ENCODE data around the gene GPR15LG. TPM values are rescaled to one million over a fixed set of nuclear protein-coding genes. Genes with fewer than 3 reads are reported as not detected.
A peak's percentile ranks its signal among the peaks of the same experiment; 100 is the strongest.

Gene GPR15LG
- total and polyA plus RNA-seq, 4 donors, result not detected

- DNase-seq (ENCODE audit: low read depth in 4 of 6, low spot score in 6 of 6), result peak in 1 of 6 donors; percentile 34
- no peak overlapping the region for H3K27ac ChIP-seq (ENCODE audit: low read depth, low read length)
- H3K27me3 ChIP-seq (ENCODE audit: control insufficient read depth, insufficient read depth, low read length), result no peaks in the 10 kb centered on the region
- H3K36me3 ChIP-seq (ENCODE audit: control insufficient read depth, insufficient read depth, low read length), result no peaks in the 10 kb centered on the region
- no peaks in the 10 kb centered on the region for H3K9me3 ChIP-seq (ENCODE audit: control insufficient read depth, insufficient read depth, low read length)
- no peaks in the 10 kb centered on the region for H3K4me1 ChIP-seq (ENCODE audit: control insufficient read depth, insufficient read depth, low read length)
- H3K4me3 ChIP-seq (ENCODE audit: low read depth, low read length), result no peak overlapping the region
- WGBS (ENCODE audit: insufficient coverage), result 58% methylated on average over 6 of the region's 6 CpGs
Measured at GRCh38 chr10:84224411-84225028, 50.9 kb downstream of the GPR15LG start.

GRCh38 chr10:84225427-84226173 is 52.0 kb downstream of the GPR15LG start, which contains the start of gene LRIT2:
LRIT2 (minus strand) TSS chr10:84225544; CDS start chr10:84225520, 24 bp downstream.
- peak in 1 of 6 donors; percentile 20 for DNase-seq (ENCODE audit: low read depth in 4 of 6, low spot score in 6 of 6)
- Histone ChIP-seq H3K9me3 (ENCODE audit: control insufficient read depth, insufficient read depth, low read length) (no peaks in the 10 kb centered on the region), H3K36me3 (ENCODE audit: control insufficient read depth, insufficient read depth, low read length) (no peaks in the 10 kb centered on the region), H3K27me3 (ENCODE audit: control insufficient read depth, insufficient read depth, low read length) (no peaks in the 10 kb centered on the region), H3K4me3 (ENCODE audit: low read depth, low read length) (no peak within 1 kb of the TSS), H3K4me1 (ENCODE audit: control insufficient read depth, insufficient read depth, low read length) (no peaks in the 10 kb centered on the region), H3K27ac (ENCODE audit: low read depth, low read length) (no peak within 1 kb of the TSS)
- WGBS (ENCODE audit: insufficient coverage), result 55% methylated on average over 4 of the region's 6 CpGs

GRCh38 chr10:84226616-84227015 is 53.0 kb downstream of the GPR15LG start:
- no peak overlapping the region for H3K4me3 ChIP-seq (ENCODE audit: low read depth, low read length)
- no peaks in the 10 kb centered on the region for H3K36me3 ChIP-seq (ENCODE audit: control insufficient read depth, insufficient read depth, low read length)
- DNase-seq (ENCODE audit: low read depth in 4 of 6, low spot score in 6 of 6), result no peak
- no peaks in the 10 kb centered on the region for H3K27me3 ChIP-seq (ENCODE audit: control insufficient read depth, insufficient read depth, low read length)
- WGBS (ENCODE audit: insufficient coverage), result 80% methylated on average over 1 of the region's 3 CpGs
- no peaks in the 10 kb centered on the region for H3K4me1 ChIP-seq (ENCODE audit: control insufficient read depth, insufficient read depth, low read length)
- no peaks in the 10 kb centered on the region for H3K9me3 ChIP-seq (ENCODE audit: control insufficient read depth, insufficient read depth, low read length)
- H3K27ac ChIP-seq (ENCODE audit: low read depth, low read length), result no peak overlapping the region

- WGBS (ENCODE audit: insufficient coverage), result 94% methylated on average over 3 of the region's 4 CpGs
- Histone ChIP-seq H3K4me3 (ENCODE audit: low read depth, low read length) (no peak overlapping the region), H3K9me3 (ENCODE audit: control insufficient read depth, insufficient read depth, low read length) (no peaks in the 10 kb centered on the region), H3K36me3 (ENCODE audit: control insufficient read depth, insufficient read depth, low read length) (no peaks in the 10 kb centered on the region), H3K27me3 (ENCODE audit: control insufficient read depth, insufficient read depth, low read length) (no peaks in the 10 kb centered on the region), H3K4me1 (ENCODE audit: control insufficient read depth, insufficient read depth, low read length) (no peaks in the 10 kb centered on the region), H3K27ac (ENCODE audit: low read depth, low read length) (no peak overlapping the region)
- DNase-seq (ENCODE audit: low read depth in 4 of 6, low spot score in 6 of 6), result no peak
Measured at GRCh38 chr10:84227810-84228209, 54.2 kb downstream of the GPR15LG start.

GRCh38 chr10:84230359-84230758 is 56.8 kb downstream of the GPR15LG start:
- DNase-seq (ENCODE audit: low read depth in 4 of 6, low spot score in 6 of 6), result no peak
- H3K36me3 ChIP-seq (ENCODE audit: control insufficient read depth, insufficient read depth, low read length), result no peaks in the 10 kb centered on the region
- 62% methylated on average over 1 of the region's 1 CpG for WGBS (ENCODE audit: insufficient coverage)
- H3K27ac ChIP-seq (ENCODE audit: low read depth, low read length), result no peak overlapping the region
- no peaks in the 10 kb centered on the region for H3K27me3 ChIP-seq (ENCODE audit: control insufficient read depth, insufficient read depth, low read length)
- no peaks in the 10 kb centered on the region for H3K9me3 ChIP-seq (ENCODE audit: control insufficient read depth, insufficient read depth, low read length)
- no peaks in the 10 kb centered on the region for H3K4me1 ChIP-seq (ENCODE audit: control insufficient read depth, insufficient read depth, low read length)
- H3K4me3 ChIP-seq (ENCODE audit: low read depth, low read length), result no peak overlapping the region

- DNase-seq (ENCODE audit: low read depth in 4 of 6, low spot score in 6 of 6), result no peak
- Histone ChIP-seq H3K9me3 (ENCODE audit: control insufficient read depth, insufficient read depth, low read length) (no peaks in the 10 kb centered on the region), H3K27me3 (ENCODE audit: control insufficient read depth, insufficient read depth, low read length) (peaks cover under 1% of the 10 kb centered on the region), H3K4me3 (ENCODE audit: low read depth, low read length) (no peak overlapping the region), H3K27ac (ENCODE audit: low read depth, low read length) (no peak overlapping the region), H3K4me1 (ENCODE audit: control insufficient read depth, insufficient read depth, low read length) (no peaks in the 10 kb centered on the region), H3K36me3 (ENCODE audit: control insufficient read depth, insufficient read depth, low read length) (no peaks in the 10 kb centered on the region)
- 89% methylated on average over 10 of the region's 10 CpGs for WGBS (ENCODE audit: insufficient coverage)
Measured at GRCh38 chr10:84232376-84232775, 58.8 kb downstream of the GPR15LG start.

GRCh38 chr10:84233940-84234339 is 60.3 kb downstream of the GPR15LG start:
- H3K4me1 ChIP-seq (ENCODE audit: control insufficient read depth, insufficient read depth, low read length), result no peaks in the 10 kb centered on the region
- H3K9me3 ChIP-seq (ENCODE audit: control insufficient read depth, insufficient read depth, low read length), result no peaks in the 10 kb centered on the region
- DNase-seq (ENCODE audit: low read depth in 4 of 6, low spot score in 6 of 6), result no peak
- H3K27me3 ChIP-seq (ENCODE audit: control insufficient read depth, insufficient read depth, low read length), result peaks cover 4% of the 10 kb centered on the region
- no peak overlapping the region for H3K4me3 ChIP-seq (ENCODE audit: low read depth, low read length)
- H3K27ac ChIP-seq (ENCODE audit: low read depth, low read length), result no peak overlapping the region
- 85% methylated on average over 4 of the region's 4 CpGs for WGBS (ENCODE audit: insufficient coverage)
- H3K36me3 ChIP-seq (ENCODE audit: control insufficient read depth, insufficient read depth, low read length), result no peaks in the 10 kb centered on the region

- no peaks in the 10 kb centered on the region for H3K36me3 ChIP-seq (ENCODE audit: control insufficient read depth, insufficient read depth, low read length)
- H3K4me1 ChIP-seq (ENCODE audit: control insufficient read depth, insufficient read depth, low read length), result no peaks in the 10 kb centered on the region
- peaks cover 4% of the 10 kb centered on the region for H3K27me3 ChIP-seq (ENCODE audit: control insufficient read depth, insufficient read depth, low read length)
- H3K9me3 ChIP-seq (ENCODE audit: control insufficient read depth, insufficient read depth, low read length), result no peaks in the 10 kb centered on the region
- DNase-seq (ENCODE audit: low read depth in 4 of 6, low spot score in 6 of 6), result no peak
- WGBS (ENCODE audit: insufficient coverage), result 85% methylated on average over 4 of the region's 4 CpGs
- no peak overlapping the region for H3K27ac ChIP-seq (ENCODE audit: low read depth, low read length)
- H3K4me3 ChIP-seq (ENCODE audit: low read depth, low read length), result no peak overlapping the region
Measured at GRCh38 chr10:84234479-84234878, 60.9 kb downstream of the GPR15LG start.
